Measurements from ENCODE around the gene RORC. TPM values are rescaled to one million over a fixed set of nuclear protein-coding genes. Genes with fewer than 3 reads are reported as not detected.

Gene RORC
- total and polyA plus RNA-seq, 2 of the 8 experiments (the other 6 are each of a cell fraction or from before 2014, with no cell fraction given), result 0.44 to 0.54 TPM

- TF ChIP-seq CHD7 (IDR thresholded peaks at IDR 0.05; ENCODE audit: insufficient replicate concordance, low read length), result no peak
Observed at GRCh38 chr1:151803915-151804314, 27.7 kb downstream of the RORC start (continued).

Data from H1 (cell line).